ENCODE results near the gene CBLB. TPM values are rescaled to one million over a fixed set of nuclear protein-coding genes. Genes with fewer than 3 reads are reported as not detected.

Gene CBLB
- total RNA-seq, 1 experiment from 2014 or later = 34.3 TPM

DNA sequence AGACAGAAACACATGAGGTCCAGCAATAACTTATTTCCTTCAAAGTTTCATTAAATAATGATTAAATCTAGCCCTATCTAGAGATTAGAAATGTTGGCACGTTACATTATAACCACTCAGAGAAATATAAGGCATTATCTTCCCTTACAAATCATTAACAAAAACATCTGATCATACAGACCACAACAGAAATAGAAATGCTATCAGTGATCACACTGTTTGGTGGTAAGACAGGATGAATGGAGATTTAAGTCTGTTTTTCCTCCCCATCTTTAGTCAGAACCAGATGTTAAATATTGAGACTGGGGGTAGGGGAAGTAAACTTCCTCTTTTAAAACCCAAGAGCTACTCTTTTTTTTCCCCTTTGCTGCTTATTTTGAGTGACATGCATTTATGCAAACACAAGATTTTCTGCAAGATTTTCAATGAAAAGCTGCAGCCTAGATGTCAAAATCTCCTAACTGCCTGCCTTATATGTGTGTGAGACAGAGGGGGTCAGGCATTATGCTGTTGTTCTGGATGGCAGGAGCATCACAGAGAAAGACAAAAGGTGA is 70.4 kb downstream of the CBLB start:
- intact Hi-C loops (cut with micrococcal nuclease; ENCODE audit: unreplicated experiment) = no loop called here
- Mint-ChIP-seq H3K4me1 (ENCODE audit: low read depth, unreplicated experiment) (peaks cover 5% of the 10 kb centered on the region), H3K27ac (ENCODE audit: unreplicated experiment) (no peak overlapping the region), H3K4me3 (ENCODE audit: unreplicated experiment) (no peak overlapping the region), H3K9me3 (ENCODE audit: unreplicated experiment) (no peaks in the 10 kb centered on the region), H3K27me3 (ENCODE audit: insufficient read depth, unreplicated experiment) (no peaks in the 10 kb centered on the region), H3K36me3 (ENCODE audit: insufficient read depth, unreplicated experiment) (no peaks in the 10 kb centered on the region)
- no peaks in the 10 kb centered on the region for H3K27me3 ChIP-seq (replicated peaks; ENCODE audit: control insufficient read depth, insufficient read depth, low read length)
- TF ChIP-seq, protein P1, sequence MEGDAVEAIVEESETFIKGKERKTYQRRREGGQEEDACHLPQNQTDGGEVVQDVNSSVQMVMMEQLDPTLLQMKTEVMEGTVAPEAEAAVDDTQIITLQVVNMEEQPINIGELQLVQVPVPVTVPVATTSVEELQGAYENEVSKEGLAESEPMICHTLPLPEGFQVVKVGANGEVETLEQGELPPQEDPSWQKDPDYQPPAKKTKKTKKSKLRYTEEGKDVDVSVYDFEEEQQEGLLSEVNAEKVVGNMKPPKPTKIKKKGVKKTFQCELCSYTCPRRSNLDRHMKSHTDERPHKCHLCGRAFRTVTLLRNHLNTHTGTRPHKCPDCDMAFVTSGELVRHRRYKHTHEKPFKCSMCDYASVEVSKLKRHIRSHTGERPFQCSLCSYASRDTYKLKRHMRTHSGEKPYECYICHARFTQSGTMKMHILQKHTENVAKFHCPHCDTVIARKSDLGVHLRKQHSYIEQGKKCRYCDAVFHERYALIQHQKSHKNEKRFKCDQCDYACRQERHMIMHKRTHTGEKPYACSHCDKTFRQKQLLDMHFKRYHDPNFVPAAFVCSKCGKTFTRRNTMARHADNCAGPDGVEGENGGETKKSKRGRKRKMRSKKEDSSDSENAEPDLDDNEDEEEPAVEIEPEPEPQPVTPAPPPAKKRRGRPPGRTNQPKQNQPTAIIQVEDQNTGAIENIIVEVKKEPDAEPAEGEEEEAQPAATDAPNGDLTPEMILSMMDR (IDR thresholded peaks at IDR 0.05; ENCODE audit: insufficient read depth in 1 of 2, low read depth in 1 of 2, low read length in 1 of 2, severe bottlenecking in 1 of 2, unreplicated experiment in 1 of 2) = no peak
- H3K36me3 ChIP-seq (ENCODE audit: control insufficient read depth, insufficient read depth, low read length) = no peaks in the 10 kb centered on the region
- BruUV-seq (replicated peaks) = no TSS peak
- H3K4me1 ChIP-seq = no peaks in the 10 kb centered on the region
- H3K4me3 ChIP-seq (ENCODE audit: low read depth, low read length) = no peak overlapping the region
- POLR2A ChIA-PET = no interaction called here
- CTCF ChIA-PET = no interaction called here
- no peaks in the 10 kb centered on the region for H3K9me3 ChIP-seq
- DNase-seq = no peak

DNA sequence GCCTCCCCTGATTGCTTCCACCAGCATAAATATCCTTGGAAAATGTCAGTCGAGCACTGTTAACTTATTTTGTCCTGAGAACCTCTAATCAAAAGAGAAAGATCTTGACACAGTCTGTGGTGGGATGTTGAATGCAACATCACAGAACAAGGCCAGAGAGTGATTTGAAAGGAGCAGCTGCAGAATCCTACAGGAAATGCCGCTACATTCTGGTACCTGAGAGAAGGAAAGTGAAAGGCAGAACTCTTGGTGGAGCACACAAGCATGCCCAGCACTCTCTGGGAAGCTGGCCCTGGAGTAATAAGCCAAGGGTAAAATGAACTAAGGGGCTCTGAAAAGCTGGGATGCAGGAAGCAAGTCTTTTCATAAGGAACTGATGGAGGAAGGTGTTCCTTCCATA is 75.8 kb downstream of the CBLB start:
- Histone ChIP-seq H3K27me3 (replicated peaks; ENCODE audit: control insufficient read depth, insufficient read depth, low read length) (no peaks in the 10 kb centered on the region), H3K4me3 (ENCODE audit: low read depth, low read length) (no peak overlapping the region), H3K36me3 (ENCODE audit: control insufficient read depth, insufficient read depth, low read length) (no peaks in the 10 kb centered on the region), H3K9me3 (no peaks in the 10 kb centered on the region), H3K4me1 (0 out of 2 replicates have a peak, but pooled peaks cover 3% of the 10 kb centered on the region)
- ChIA-PET POLR2A (no interaction called here), CTCF (no interaction called here)
- no peaks in the 10 kb centered on the region for H3K36me3 Mint-ChIP-seq (ENCODE audit: insufficient read depth, unreplicated experiment)
- BruUV-seq (replicated peaks) = no TSS peak
- intact Hi-C loops (cut with micrococcal nuclease; ENCODE audit: unreplicated experiment) = no loop called here
- H3K4me3 Mint-ChIP-seq (ENCODE audit: unreplicated experiment) = no peak overlapping the region
- no peaks in the 10 kb centered on the region for H3K9me3 Mint-ChIP-seq (ENCODE audit: unreplicated experiment)
- TF ChIP-seq, protein P1 (IDR thresholded peaks at IDR 0.05; ENCODE audit: insufficient read depth in 1 of 2, low read depth in 1 of 2, low read length in 1 of 2, severe bottlenecking in 1 of 2, unreplicated experiment in 1 of 2) = no peak
- no peak for DNase-seq
- no peak overlapping the region for H3K27ac Mint-ChIP-seq (ENCODE audit: unreplicated experiment)
- H3K27me3 Mint-ChIP-seq (ENCODE audit: insufficient read depth, unreplicated experiment) = no peaks in the 10 kb centered on the region
- peaks cover 6% of the 10 kb centered on the region for H3K4me1 Mint-ChIP-seq (ENCODE audit: low read depth, unreplicated experiment)

DNA sequence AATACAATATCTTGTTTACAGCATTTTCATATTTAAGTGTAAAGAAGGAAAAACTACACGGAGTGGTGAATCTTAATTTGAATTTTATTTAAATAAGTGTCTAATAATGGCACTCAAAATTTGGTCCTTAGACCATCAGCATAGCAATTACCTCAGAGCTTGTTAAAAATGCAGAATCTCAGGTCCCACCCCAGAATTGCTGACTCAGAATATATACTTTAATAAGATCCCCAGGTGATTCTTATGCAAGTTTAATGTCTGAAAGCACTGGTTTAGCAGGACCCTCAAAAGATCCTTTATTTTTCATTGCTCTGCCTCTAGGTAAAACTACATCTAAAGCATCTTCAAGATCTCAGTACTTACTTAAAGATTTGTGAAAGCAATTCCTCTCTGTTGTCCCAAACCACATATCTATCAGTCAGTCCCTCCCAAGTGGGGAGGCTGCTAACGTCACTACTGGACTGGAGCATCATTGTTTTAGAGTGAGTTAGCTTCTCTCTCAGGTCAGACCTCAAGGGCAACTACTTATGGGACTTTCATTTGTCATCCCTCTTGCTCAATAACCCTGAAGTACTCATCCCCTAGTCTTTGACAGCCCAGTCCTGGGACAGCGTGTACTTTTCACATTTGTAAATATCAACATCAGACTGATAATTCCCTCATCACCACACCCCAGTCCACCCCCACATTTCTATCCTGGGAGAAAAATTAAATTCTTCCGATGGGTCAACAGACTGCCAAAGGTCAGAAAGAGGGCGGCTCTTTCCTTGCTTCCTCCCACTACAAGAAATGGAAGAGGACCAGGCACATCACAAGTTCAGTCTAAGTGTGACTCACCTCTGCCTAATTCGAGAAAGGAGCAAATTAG is 76.7 kb downstream of the CBLB start:
- H3K4me3 Mint-ChIP-seq (ENCODE audit: unreplicated experiment) = no peak overlapping the region
- Histone ChIP-seq H3K27me3 (replicated peaks; ENCODE audit: control insufficient read depth, insufficient read depth, low read length) (no peaks in the 10 kb centered on the region), H3K4me1 (0 out of 2 replicates have a peak, but pooled peaks cover 3% of the 10 kb centered on the region), H3K4me3 (ENCODE audit: low read depth, low read length) (no peak overlapping the region), H3K9me3 (no peaks in the 10 kb centered on the region), H3K36me3 (ENCODE audit: control insufficient read depth, insufficient read depth, low read length) (no peaks in the 10 kb centered on the region)
- ChIA-PET POLR2A (no interaction called here), CTCF (no interaction called here)
- intact Hi-C loops (cut with micrococcal nuclease; ENCODE audit: unreplicated experiment) = no loop called here
- no TSS peak for BruUV-seq (replicated peaks)
- H3K9me3 Mint-ChIP-seq (ENCODE audit: unreplicated experiment) = no peaks in the 10 kb centered on the region
- DNase-seq = no peak
- H3K27ac Mint-ChIP-seq (ENCODE audit: unreplicated experiment) = no peak overlapping the region
- no peaks in the 10 kb centered on the region for H3K27me3 Mint-ChIP-seq (ENCODE audit: insufficient read depth, unreplicated experiment)
- H3K36me3 Mint-ChIP-seq (ENCODE audit: insufficient read depth, unreplicated experiment) = no peaks in the 10 kb centered on the region
- H3K4me1 Mint-ChIP-seq (ENCODE audit: low read depth, unreplicated experiment) = peaks cover 6% of the 10 kb centered on the region
- TF ChIP-seq, protein P1 (IDR thresholded peaks at IDR 0.05; ENCODE audit: insufficient read depth in 1 of 2, low read depth in 1 of 2, low read length in 1 of 2, severe bottlenecking in 1 of 2, unreplicated experiment in 1 of 2) = no peak

All from Caco-2 (cell line).